IMR-90 (cell line): ENCODE data around the gene CIAO3. TPM values are rescaled to one million over a fixed set of nuclear protein-coding genes. Genes with fewer than 3 reads are reported as not detected.
A peak's percentile ranks its signal among the peaks of the same experiment; 100 is the strongest.

ENCODE experiments used
- ATAC-seq: fragments of 200-7000 bp; cut with Tn5 transposase; 2 replicates; pipeline ENCODE4 v1.9.1; 2020; ENCODE audit warnings: low read depth, mild to moderate bottlenecking, moderate library complexity
- BruUV-seq: library from RNA; stranded (reverse); fragments of 400-500 nt; replicated peaks from 2 replicates; lab custom pipeline; 2021; lab: Mats Ljungman, UMichigan
- CTCF ChIA-PET: fragments of 300-600 bp; formaldehyde crosslinking; extraction: SDS; loops from one replicate; lab custom pipeline; 2021; ENCODE audit warnings: antibody characterized with exemption; lab: Yijun Ruan, JAX
- POLR2A ChIA-PET: fragments of 300-600 bp; sonication (Branson Sonifier 250); formaldehyde crosslinking; loops from one replicate; lab custom pipeline; 2022; ENCODE audit warnings: antibody characterized with exemption; ENCODE audit not compliant: unreplicated experiment; lab: Charles Lee
- DNase-seq: peaks from one replicate; pipeline ENCODE4 v3.0.0; 2013
- H2AFZ ChIP-seq: replicated peaks from 2 replicates; pipeline ENCODE3; 2013; ENCODE audit warnings: low read length, mild to moderate bottlenecking; ENCODE audit not compliant: poor library complexity
- H2AK5ac ChIP-seq: 2 replicates; pipeline ENCODE4 v1.6.1; 2013; ENCODE audit warnings: low read depth, low read length, inconsistent platforms
- H2AK9ac ChIP-seq: replicated peaks from 2 replicates; pipeline ENCODE3; 2013; ENCODE audit warnings: mild to moderate bottlenecking, low read depth, low read length, moderate library complexity; ENCODE audit not compliant: poor library complexity
- H2BK120ac ChIP-seq: 2 replicates; pipeline ENCODE4 v1.6.1; 2013; ENCODE audit warnings: low read depth, low read length, inconsistent platforms
- H2BK15ac ChIP-seq: 3 replicates; pipeline ENCODE4 v1.6.1; 2013; ENCODE audit warnings: low read depth, low read length, inconsistent platforms
- H2BK20ac ChIP-seq: 2 replicates; pipeline ENCODE4 v1.6.1; 2013; ENCODE audit warnings: low read depth, mild to moderate bottlenecking, inconsistent platforms, low read length, moderate library complexity
- H2BK5ac ChIP-seq: 2 replicates; pipeline ENCODE4 v1.6.1; 2013; ENCODE audit warnings: mild to moderate bottlenecking, low read depth, low read length, inconsistent platforms; ENCODE audit not compliant: poor library complexity, severe bottlenecking
- H3K14ac ChIP-seq: replicated peaks from 2 replicates; pipeline ENCODE4 v1.6.1; 2013; ENCODE audit warnings: low read depth, low read length, inconsistent platforms
- H3K18ac ChIP-seq: 2 replicates; pipeline ENCODE4 v1.6.1; 2013; ENCODE audit warnings: low read depth, low read length, control low read depth
- H3K23ac ChIP-seq: 2 replicates; pipeline ENCODE4 v1.6.1; 2013; ENCODE audit warnings: low read depth, low read length, inconsistent platforms
- H3K27ac ChIP-seq: 2 replicates; pipeline ENCODE4 v1.5.1; 2013; ENCODE audit warnings: mild to moderate bottlenecking, control low read depth, low read length; ENCODE audit not compliant: insufficient read depth
- H3K27me3 ChIP-seq: 2 replicates; pipeline ENCODE4 v1.6.1; 2013; ENCODE audit warnings: low read length; ENCODE audit not compliant: control insufficient read depth, insufficient read depth
- H3K36me3 ChIP-seq: 2 replicates; pipeline ENCODE4 v1.6.1; 2013; ENCODE audit warnings: low read length, mixed read lengths; ENCODE audit not compliant: control insufficient read depth, insufficient read depth
- H3K4ac ChIP-seq: 2 replicates; pipeline ENCODE4 v1.6.1; 2013; ENCODE audit warnings: low read depth, low read length, inconsistent platforms
- H3K4me1 ChIP-seq: 2 replicates; pipeline ENCODE4 v1.6.1; 2013; ENCODE audit warnings: low read length, mixed read lengths; ENCODE audit not compliant: control insufficient read depth, insufficient read depth
- H3K4me2 ChIP-seq: 2 replicates; pipeline ENCODE4 v1.6.1; 2013; ENCODE audit warnings: low read depth, mild to moderate bottlenecking, control low read depth, low read length, moderate library complexity
- H3K4me3 ChIP-seq: 2 replicates; pipeline ENCODE4 v1.5.1; 2013; ENCODE audit warnings: low read depth, mild to moderate bottlenecking, control low read depth, low read length, moderate library complexity; ENCODE audit not compliant: insufficient read depth
- H3K56ac ChIP-seq: 2 replicates; pipeline ENCODE4 v1.6.1; 2013; ENCODE audit warnings: low read length, inconsistent platforms; ENCODE audit not compliant: insufficient read depth; ENCODE audit errors: extremely low read depth
- H3K79me1 ChIP-seq, 2 experiments: 2 replicates each; pipeline ENCODE4 v1.6.1; 2013; ENCODE audit warnings: low read length in 2 of 2, inconsistent platforms in 1 of 2, low read depth in 1 of 2
- H3K9ac ChIP-seq: 2 replicates; pipeline ENCODE4 v1.6.1; 2013; ENCODE audit warnings: low read depth, low read length, control low read depth
- H3K9me1 ChIP-seq: 2 replicates; pipeline ENCODE4 v1.6.1; 2013; ENCODE audit warnings: low read length, inconsistent platforms; ENCODE audit not compliant: insufficient read depth
- H3K9me3 ChIP-seq: 2 replicates; pipeline ENCODE4 v1.6.1; 2013; ENCODE audit warnings: low read length; ENCODE audit not compliant: control insufficient read depth, insufficient read depth
- H4K20me1 ChIP-seq: 2 replicates; pipeline ENCODE4 v1.6.1; 2013; ENCODE audit warnings: low read length, inconsistent platforms; ENCODE audit not compliant: insufficient read depth
- H4K5ac ChIP-seq: 2 replicates; pipeline ENCODE4 v1.6.1; 2013; ENCODE audit warnings: mild to moderate bottlenecking, low read depth, low read length, control low read depth
- H4K8ac ChIP-seq, 2 experiments: 2 replicates each; pipeline ENCODE4 v1.6.1; 2013; ENCODE audit warnings: low read depth in 2 of 2, low read length in 2 of 2, control low read depth in 1 of 2, inconsistent platforms in 1 of 2
- H4K91ac ChIP-seq: 2 replicates; pipeline ENCODE4 v1.6.1; 2013; ENCODE audit warnings: low read depth, low read length, inconsistent platforms; ENCODE audit not compliant: insufficient read depth
- BHLHE40 ChIP-seq: fragments of 150-350 bp; IDR thresholded peaks from 2 replicates; pipeline ENCODE4 v1.6.1; 2016; ENCODE audit warnings: mild to moderate bottlenecking, low read depth, low read length
- MAZ ChIP-seq: IDR thresholded peaks from 2 replicates; pipeline ENCODE4 v1.6.1; 2012; ENCODE audit warnings: low read depth, mild to moderate bottlenecking, low read length, improper control_type of control experiment, moderate library complexity, borderline replicate concordance
- WGBS, 2 experiments: methylation state at CpG; one replicate each; pipeline versions ENCODE4 v1.1.5 to v1.1.7; 2013; ENCODE audit warnings: missing lambda C conversion rate in 2 of 2; ENCODE audit not compliant: insufficient read length in 1 of 2; ENCODE audit errors: extremely low coverage in 2 of 2; 5-methylcytosine and 5-hydroxymethylcytosine counted together
- dilution Hi-C: fragments of 300-500 bp; cut with HindIII; formaldehyde crosslinking; loops from one replicate; pipeline ENCODE4 v1.14.3; 2018; ENCODE audit warnings: low sequenced_read_pairs; ENCODE audit not compliant: unreplicated experiment
- in situ Hi-C: fragments of 300-500 bp; cut with MboI; formaldehyde crosslinking; loops from 3 replicates; pipeline ENCODE4 v1.14.3; 2019; ENCODE audit warnings: low sequenced_read_pairs, inconsistent platforms, mixed read lengths
- intact Hi-C: fragments of 100-400 bp; cut with micrococcal nuclease; formaldehyde crosslinking; loops from 2 replicates; pipeline ENCODE4 v1.10.0; 2022
- polyA plus RNA-seq, 3 experiments: library from polyadenylated mRNA; depleted of rRNA; stranded (reverse); fragments of >200 nt; gene quantifications; 2 replicates each; pipeline ENCODE4 v1.2.3, GENCODE V29; 2012; ENCODE audit warnings: low replicate concordance in 1 of 3
- total RNA-seq: library from RNA; depleted of rRNA; stranded (reverse); fragments of >200 nt; gene quantifications from 2 replicates; pipeline ENCODE4 v1.2.3, GENCODE V29; 2012

CIAO3 gene
- total and polyA plus RNA-seq, 2 of the 4 experiments (the other 2 are of a cell fraction) = 17.0 to 20.2 TPM

DNA sequence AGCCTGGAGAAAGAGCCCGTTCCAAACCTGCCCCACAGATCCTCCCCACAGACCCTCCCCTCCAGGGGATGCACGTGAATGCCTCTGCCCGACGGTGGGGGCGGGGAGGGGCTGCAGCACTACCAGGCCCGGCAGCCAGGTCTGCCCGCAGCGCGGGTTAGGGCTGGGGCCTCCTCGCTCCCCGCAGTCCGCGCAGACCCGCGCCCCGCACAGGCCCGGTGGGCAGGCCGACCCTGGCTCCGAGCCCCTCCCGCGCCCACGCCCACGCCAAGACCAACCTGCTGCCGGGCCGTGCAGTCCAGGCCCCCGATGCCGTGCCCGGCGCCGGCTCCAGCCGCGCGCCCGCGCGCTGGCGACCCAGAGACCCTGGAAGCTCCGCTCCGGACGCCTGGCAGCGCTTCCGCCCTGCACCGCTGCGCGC lies 47.2 kb upstream of the CIAO3 start, which contains the start of gene RPUSD1:
RPUSD1 (minus strand) TSS at position 404 of the 421 bp plus-strand sequence. CDS start 644 bp downstream, outside the sequence.
- intact Hi-C loops = loop anchor here (2.0 to 5.0 kb wide), 3 partner anchors 46 to 75 kb away; partner anchors contain the start of genes CCDC78, CIAO3 and HAGHL
- POLR2A ChIA-PET = interaction anchor here (0.6 kb wide), 1 partner anchor 102 kb away, joined by 4 read pairs; no protein-coding TSS in a partner anchor
- WGBS, 2 experiments = 2% methylated on average over 14 of the region's 45 CpGs; no CpG with 5 or more reads in 1 of the 2 experiments
- Histone ChIP-seq H4K20me1 (peaks cover 25% of the 10 kb centered on the region), H3K4me1 (peaks cover 15% of the 10 kb centered on the region; the same call in 1 of the 2 replicates), H2BK120ac (no peak within 1 kb of the TSS), H4K8ac (peak within 1 kb of the TSS in 1 of 2 experiments; percentile 53; a peak in 1 of 4 replicates), H3K14ac (peak within 1 kb of the TSS; percentile 45), H2AK5ac (peak within 1 kb of the TSS; percentile 13), H3K4me3 (peak within 1 kb of the TSS; percentile 99), H3K4ac (peak within 1 kb of the TSS; percentile 61), H3K36me3 (peaks cover 17% of the 10 kb centered on the region), H4K5ac (peak within 1 kb of the TSS; percentile 4; the same call in 1 of the 2 replicates), H4K91ac (no peak within 1 kb of the TSS), H2AFZ (peak within 1 kb of the TSS; percentile 93), H3K23ac (no peak within 1 kb of the TSS), H3K27me3 (no peaks in the 10 kb centered on the region), H3K4me2 (peak within 1 kb of the TSS; percentile 97), H2BK5ac (peak within 1 kb of the TSS; percentile 72), H3K79me1 (peaks cover 4 to 35% of the 10 kb centered on the region in 2 experiments; a peak in 2 of 4 replicates), H3K27ac (peak within 1 kb of the TSS; percentile 67), H3K56ac (0 out of 2 replicates have a peak within 1 kb of the TSS, but pooled peaks have one; percentile 41), H2BK15ac (no peak within 1 kb of the TSS), H2AK9ac (peak within 1 kb of the TSS; percentile 99), H2BK20ac (no peak within 1 kb of the TSS), H3K9me1 (no peaks in the 10 kb centered on the region), H3K18ac (no peak within 1 kb of the TSS), H3K9me3 (no peaks in the 10 kb centered on the region), H3K9ac (peak within 1 kb of the TSS; percentile 91)
- ATAC-seq (peak; percentile 37), DNase-seq (no peak)
- CTCF ChIA-PET = no interaction called here
- TF ChIP-seq MAZ = 0 out of 2 replicates have a peak, but pooled peaks have one; percentile 3
- no peak for TF ChIP-seq BHLHE40
- BruUV-seq = no TSS peak
- dilution Hi-C loops = no loop called here
- in situ Hi-C loops = loop anchor here (5.0 kb wide), 1 partner anchor 76 kb away; no protein-coding TSS in a partner anchor
